Sigmoid colon (tissue), 4 donors: ENCODE measurements around the gene CUEDC2.

Experiments used
- CTCF ChIP-seq, 4 experiments: fragments of 450-650 bp in 3 of 4; fragments of 200-600 bp in 1 of 4; IDR thresholded peaks; one replicate each; pipeline ENCODE4 v1.5.1; 2016 to 2019; ENCODE audit warnings: antibody characterized with exemption in 4 of 4, mild to moderate bottlenecking in 3 of 4, moderate library complexity in 2 of 4
- POLR2A ChIP-seq, 2 donors: fragments of 450-650 bp; IDR thresholded peaks; one replicate each; pipeline ENCODE4 v1.6.1; 2016; ENCODE audit warnings: antibody characterized with exemption in 2 of 2, mild to moderate bottlenecking in 2 of 2, moderate library complexity in 2 of 2
- POLR2AphosphoS5 ChIP-seq, 4 donors: sonication (generic); formaldehyde crosslinking; IDR thresholded peaks; one replicate each; pipeline ENCODE4 v1.6.1; 2017; ENCODE audit warnings: antibody characterized with exemption in 4 of 4

DNA sequence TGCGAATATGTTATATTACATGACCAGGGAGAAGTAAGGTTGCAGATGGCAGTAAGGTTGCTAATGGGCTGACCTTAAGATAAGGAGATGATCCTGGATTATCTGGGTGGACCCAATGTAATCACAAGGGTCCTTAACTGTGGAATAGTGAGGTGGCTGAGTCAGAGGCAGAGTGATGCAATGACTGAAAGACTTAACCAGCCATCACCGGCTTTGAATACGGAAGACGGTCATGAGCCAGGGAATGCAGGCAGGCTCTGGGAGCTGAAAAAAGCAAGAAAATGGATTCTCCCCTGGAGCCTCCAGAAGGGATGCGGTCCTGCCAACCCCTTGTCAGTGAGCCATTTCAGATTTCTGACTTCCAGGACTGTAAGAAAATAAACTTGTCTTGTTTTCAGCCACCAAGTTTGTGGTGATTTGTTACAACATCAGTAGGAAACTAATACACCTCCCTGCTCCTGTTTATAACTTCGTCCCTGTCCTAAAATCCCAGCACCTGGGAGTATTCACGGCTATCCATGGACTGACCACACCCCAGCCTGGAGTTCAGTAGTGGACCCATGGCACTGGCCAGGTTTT, 23.6 kb upstream of the CUEDC2 start:
- TF ChIP-seq CTCF (IDR thresholded peaks at IDR 0.05) = no peak
- TF ChIP-seq POLR2A (IDR thresholded peaks at IDR 0.05) = no peak
- no peak for TF ChIP-seq POLR2AphosphoS5 (IDR thresholded peaks at IDR 0.05)
